H9 (cell line): ENCODE data around the gene PUS7. TPM values are rescaled to one million over a fixed set of nuclear protein-coding genes. Genes with fewer than 3 reads are reported as not detected.

Experiments used
- DNase-seq: peaks from one replicate; pipeline ENCODE4 v3.0.0-alpha.2; 2017
- H2AFZ ChIP-seq: one replicate; pipeline ENCODE4 v1.6.1; 2013; ENCODE audit warnings: mild to moderate bottlenecking, low read length, control low read depth, moderate library complexity
- H2AK5ac ChIP-seq: 2 replicates; pipeline ENCODE4 v1.6.1; 2013; ENCODE audit warnings: low read length, control low read depth, mixed read lengths; ENCODE audit not compliant: insufficient read length
- H2BK120ac ChIP-seq: one replicate; pipeline ENCODE4 v1.6.1; 2013; ENCODE audit warnings: low read depth, mild to moderate bottlenecking, low read length, control low read depth, inconsistent platforms; ENCODE audit not compliant: poor library complexity, severe bottlenecking
- H2BK12ac ChIP-seq: 2 replicates; pipeline ENCODE4 v1.6.1; 2013; ENCODE audit warnings: low read length, control low read depth, mixed read lengths, low read depth; ENCODE audit not compliant: insufficient read length
- H2BK15ac ChIP-seq: 2 replicates; pipeline ENCODE4 v1.6.1; 2013; ENCODE audit warnings: low read depth, low read length, control low read depth
- H2BK20ac ChIP-seq: one replicate; pipeline ENCODE4 v1.6.1; 2013; ENCODE audit warnings: low read depth, mild to moderate bottlenecking, low read length, control low read depth, inconsistent platforms; ENCODE audit not compliant: poor library complexity, severe bottlenecking
- H2BK5ac ChIP-seq: 2 replicates; pipeline ENCODE4 v1.6.1; 2013; ENCODE audit warnings: low read length, control low read depth, mixed read lengths; ENCODE audit not compliant: insufficient read length
- H3K14ac ChIP-seq: 2 replicates; pipeline ENCODE4 v1.6.1; 2013; ENCODE audit warnings: low read length, control low read depth; ENCODE audit not compliant: insufficient read depth
- H3K18ac ChIP-seq: 2 replicates; pipeline ENCODE4 v1.6.1; 2013; ENCODE audit warnings: low read depth, mild to moderate bottlenecking, mixed read lengths, low read length, control low read depth; ENCODE audit not compliant: insufficient read length
- H3K23ac ChIP-seq: 2 replicates; pipeline ENCODE4 v1.6.1; 2013; ENCODE audit warnings: low read length, control low read depth, mixed read lengths, low read depth; ENCODE audit not compliant: insufficient read length
- H3K23me2 ChIP-seq: 2 replicates; pipeline ENCODE4 v1.6.1; 2013; ENCODE audit warnings: low read depth, mild to moderate bottlenecking, mixed read lengths, low read length, control low read depth; ENCODE audit not compliant: insufficient read length, poor library complexity, severe bottlenecking
- H3K27ac ChIP-seq: 2 replicates; pipeline ENCODE4 v1.5.1; 2013; ENCODE audit warnings: low read length, control low read depth, mixed read lengths, low read depth; ENCODE audit not compliant: insufficient read length
- H3K27me3 ChIP-seq: 2 replicates; pipeline ENCODE4 v1.6.1; 2013; ENCODE audit warnings: low read length, control low read depth, inconsistent platforms; ENCODE audit not compliant: insufficient read depth
- H3K4ac ChIP-seq: 2 replicates; pipeline ENCODE4 v1.6.1; 2013; ENCODE audit warnings: low read depth, mild to moderate bottlenecking, control low read depth, inconsistent platforms, low read length, moderate library complexity
- H3K4me1 ChIP-seq: 2 replicates; pipeline ENCODE4 v1.6.1; 2013; ENCODE audit warnings: low read length, control low read depth, inconsistent platforms; ENCODE audit not compliant: insufficient read depth
- H3K4me2 ChIP-seq: 2 replicates; pipeline ENCODE4 v1.6.1; 2013; ENCODE audit warnings: low read length, control low read depth, mixed read lengths; ENCODE audit not compliant: insufficient read length, insufficient read depth
- H3K56ac ChIP-seq: 2 replicates; pipeline ENCODE4 v1.6.1; 2013; ENCODE audit warnings: low read depth, mild to moderate bottlenecking, mixed read lengths, low read length, control low read depth; ENCODE audit not compliant: insufficient read length
- H3K79me1 ChIP-seq: 2 replicates; pipeline ENCODE4 v1.6.1; 2013; ENCODE audit warnings: low read depth, mild to moderate bottlenecking, moderate library complexity, low read length, control low read depth, inconsistent platforms; ENCODE audit not compliant: insufficient read depth, poor library complexity, severe bottlenecking
- H3K79me2 ChIP-seq: 2 replicates; pipeline ENCODE4 v1.6.1; 2013; ENCODE audit warnings: low read length, control low read depth, inconsistent platforms; ENCODE audit not compliant: insufficient read depth
- H3K9ac ChIP-seq: 2 replicates; pipeline ENCODE4 v1.6.1; 2013; ENCODE audit warnings: low read length, control low read depth, mixed read lengths; ENCODE audit not compliant: insufficient read length; ENCODE audit errors: extremely low read depth
- H3K9me3 ChIP-seq: one replicate; pipeline ENCODE4 v1.6.1; 2013; ENCODE audit warnings: low read depth, low read length, inconsistent platforms; ENCODE audit not compliant: control insufficient read depth
- H3T11ph ChIP-seq: one replicate; pipeline ENCODE4 v1.6.1; 2013; ENCODE audit warnings: mild to moderate bottlenecking, low read length, control low read depth, inconsistent platforms
- H4K20me1 ChIP-seq: one replicate; pipeline ENCODE4 v1.6.1; 2013; ENCODE audit not compliant: control insufficient read depth, insufficient read length, insufficient read depth
- H4K5ac ChIP-seq: 2 replicates; pipeline ENCODE4 v1.6.1; 2013; ENCODE audit warnings: low read depth, mild to moderate bottlenecking, mixed read lengths, low read length, control low read depth; ENCODE audit not compliant: insufficient read length
- H4K8ac ChIP-seq: replicated peaks from 2 replicates; pipeline ENCODE4 v1.6.1; 2013; ENCODE audit warnings: low read length, control low read depth, mixed read lengths, low read depth; ENCODE audit not compliant: insufficient read length
- H4K91ac ChIP-seq: 2 replicates; pipeline ENCODE4 v1.6.1; 2013; ENCODE audit warnings: low read depth, mild to moderate bottlenecking, moderate library complexity, mixed read lengths, low read length, control low read depth; ENCODE audit not compliant: insufficient read length
- H3K27ac Mint-ChIP-seq, 3 experiments: 2 replicates in 2 of 3; 3 replicates in 1 of 3; pipeline ENCODE4 v1.8.0; 2020 to 2021; ENCODE audit warnings: mixed read lengths in 3 of 3, mild to moderate bottlenecking in 1 of 3, moderate library complexity in 1 of 3
- H3K27me3 Mint-ChIP-seq: 2 replicates; pipeline ENCODE4 v1.8.0; 2021; ENCODE audit warnings: low read depth, mild to moderate bottlenecking, moderate library complexity, mixed read lengths
- H3K36me3 Mint-ChIP-seq, 3 experiments: 2 replicates in 2 of 3; 3 replicates in 1 of 3; pipeline ENCODE4 v1.8.0; 2020 to 2021; ENCODE audit warnings: low read depth in 3 of 3, mixed read lengths in 3 of 3; ENCODE audit not compliant: insufficient read depth in 1 of 3
- H3K4me1 Mint-ChIP-seq, 2 experiments: 2 replicates each; pipeline ENCODE4 v1.8.0; 2020; ENCODE audit warnings: mixed read lengths in 2 of 2
- H3K4me3 Mint-ChIP-seq, 2 experiments: 2 replicates in 1 of 2; 3 replicates in 1 of 2; pipeline ENCODE4 v1.8.0; 2020 to 2021; ENCODE audit warnings: mild to moderate bottlenecking in 2 of 2, mixed read lengths in 2 of 2, moderate library complexity in 1 of 2
- H3K9me3 Mint-ChIP-seq, 2 experiments: 2 replicates in 1 of 2; 3 replicates in 1 of 2; pipeline ENCODE4 v1.8.0; 2020; ENCODE audit warnings: mild to moderate bottlenecking in 2 of 2, mixed read lengths in 2 of 2, moderate library complexity in 1 of 2
- CTCF ChIP-seq: fragments of 200-600 bp; sonication (generic); conservative IDR thresholded peaks from 3 replicates; pipeline ENCODE4 v1.8.0; 2021; ENCODE audit warnings: antibody characterized with exemption, mild to moderate bottlenecking
- WGBS: extraction: QIAGEN DNeasy Blood & Tissue Kit; methylation state at CpG from one replicate; pipeline ENCODE4 v1.1.7; 2013; ENCODE audit warnings: missing lambda C conversion rate, low lambda C conversion rate, mixed read lengths; ENCODE audit not compliant: insufficient read length; ENCODE audit errors: extremely low coverage; 5-methylcytosine and 5-hydroxymethylcytosine counted together
- total RNA-seq: library from RNA; stranded (reverse); gene quantifications from 2 replicates; pipeline ENCODE4 v1.2.1, GENCODE V29; 2021

Gene PUS7
- total RNA-seq, 1 experiment from 2014 or later = 54.3 TPM

GRCh38 chr7:105457619-105458225, 64.3 kb downstream of the PUS7 start:
- Mint-ChIP-seq H3K4me3 (no peak overlapping the region), H3K4me1 (no peaks in the 10 kb centered on the region), H3K9me3 (peaks cover 0 to 2% of the 10 kb centered on the region in 2 experiments; a peak in 1 of 5 replicates), H3K27ac (0 out of 7 replicates have a peak overlapping the region, but pooled peaks of 1 of the 3 experiments have one; percentile 71), H3K27me3 (no peaks in the 10 kb centered on the region), H3K36me3 (peaks cover 20 to 52% (median 49%) of the 10 kb centered on the region in 3 experiments)
- no peak overlapping the region for H3K56ac ChIP-seq
- no peak overlapping the region for H3K23ac ChIP-seq
- H3T11ph ChIP-seq = no peak overlapping the region
- H3K23me2 ChIP-seq = no peaks in the 10 kb centered on the region
- H2BK20ac ChIP-seq = no peak overlapping the region
- H4K91ac ChIP-seq = no peak overlapping the region
- no peak overlapping the region for H4K5ac ChIP-seq
- no peak overlapping the region for H3K18ac ChIP-seq
- no peaks in the 10 kb centered on the region for H3K79me2 ChIP-seq
- H2BK15ac ChIP-seq = no peak overlapping the region
- no peak for DNase-seq
- H3K4ac ChIP-seq = no peak overlapping the region
- H2AK5ac ChIP-seq = no peak overlapping the region
- no peaks in the 10 kb centered on the region for H4K20me1 ChIP-seq
- no peaks in the 10 kb centered on the region for H3K9me3 ChIP-seq
- H4K8ac ChIP-seq = no peak overlapping the region
- H2BK120ac ChIP-seq = no peak overlapping the region
- no peak overlapping the region for H2BK5ac ChIP-seq
- no peaks in the 10 kb centered on the region for H3K27me3 ChIP-seq
- no peak overlapping the region for H3K14ac ChIP-seq
- no peak overlapping the region for H3K9ac ChIP-seq
- no peaks in the 10 kb centered on the region for H3K79me1 ChIP-seq
- H2BK12ac ChIP-seq = no peak overlapping the region
- no peak overlapping the region for H3K4me2 ChIP-seq
- no peak for TF ChIP-seq CTCF
- WGBS = no CpG with 5 or more reads among the region's 8 CpGs
- H2AFZ ChIP-seq = no peak overlapping the region
- no peaks in the 10 kb centered on the region for H3K4me1 ChIP-seq
- no peak overlapping the region for H3K27ac ChIP-seq
